Osteoblast (primary cell): ENCODE measurements around the gene LRRC19. TPM values are rescaled to one million over a fixed set of nuclear protein-coding genes. Genes with fewer than 3 reads are reported as not detected.
A peak's percentile ranks its signal among the peaks of the same experiment; 100 is the strongest.

Experiments used
- DNase-seq: peaks from one replicate; pipeline ENCODE4 v3.0.0; 2011; ENCODE audit warnings: low spot score, mixed read lengths; ENCODE audit not compliant: insufficient read length; ENCODE audit errors: missing footprints
- H2AFZ ChIP-seq: 2 replicates; pipeline ENCODE4 v1.6.0; 2011; ENCODE audit warnings: mild to moderate bottlenecking, low read length
- H3K27ac ChIP-seq: 2 replicates; pipeline ENCODE4 v1.5.1; 2011; ENCODE audit warnings: mild to moderate bottlenecking, low read depth, low read length, moderate library complexity
- H3K27me3 ChIP-seq: 2 replicates; pipeline ENCODE4 v1.6.0; 2012; ENCODE audit warnings: mild to moderate bottlenecking, control low read depth, inconsistent platforms, low read length, moderate library complexity; ENCODE audit not compliant: insufficient read depth
- H3K36me3 ChIP-seq: 2 replicates; pipeline ENCODE4 v1.5.1; 2011; ENCODE audit warnings: mild to moderate bottlenecking, low read length, control low read depth, moderate library complexity; ENCODE audit not compliant: insufficient read depth
- H3K4me1 ChIP-seq: 2 replicates; pipeline ENCODE4 v1.5.1; 2011; ENCODE audit warnings: mild to moderate bottlenecking, low read length, control low read depth, moderate library complexity; ENCODE audit not compliant: insufficient read depth
- H3K4me2 ChIP-seq: 2 replicates; pipeline ENCODE4 v1.6.0; 2011; ENCODE audit warnings: mild to moderate bottlenecking, low read length; ENCODE audit not compliant: insufficient read depth
- H3K4me3 ChIP-seq: fragments of 200-600 bp; sonication (generic); 3 replicates; pipeline ENCODE4 v1.5.1; 2012; ENCODE audit warnings: mild to moderate bottlenecking, low read length, inconsistent platforms; ENCODE audit not compliant: insufficient read depth
- H3K79me2 ChIP-seq: 2 replicates; pipeline ENCODE4 v1.6.0; 2012; ENCODE audit warnings: mild to moderate bottlenecking, low read length, control low read depth, inconsistent platforms; ENCODE audit not compliant: insufficient read depth
- H3K9me3 ChIP-seq: 2 replicates; pipeline ENCODE4 v1.5.1; 2011; ENCODE audit warnings: low read depth, low read length, control low read depth
- H4K20me1 ChIP-seq: 2 replicates; pipeline ENCODE4 v1.6.0; 2012; ENCODE audit warnings: mild to moderate bottlenecking, low read length, control low read depth; ENCODE audit not compliant: insufficient read depth
- CTCF ChIP-seq: IDR thresholded peaks from 2 replicates; pipeline ENCODE4 v1.5.1; 2011; ENCODE audit warnings: mild to moderate bottlenecking, low read depth, low read length, moderate library complexity; ENCODE audit errors: extremely low read depth
- total RNA-seq: library from RNA; depleted of rRNA; stranded (reverse); fragments of >200 nt; gene quantifications from 2 replicates; pipeline ENCODE4 v1.2.3, GENCODE V29; 2012

Gene LRRC19
- total RNA-seq, 1 donor, result under 0.01 TPM

DNA sequence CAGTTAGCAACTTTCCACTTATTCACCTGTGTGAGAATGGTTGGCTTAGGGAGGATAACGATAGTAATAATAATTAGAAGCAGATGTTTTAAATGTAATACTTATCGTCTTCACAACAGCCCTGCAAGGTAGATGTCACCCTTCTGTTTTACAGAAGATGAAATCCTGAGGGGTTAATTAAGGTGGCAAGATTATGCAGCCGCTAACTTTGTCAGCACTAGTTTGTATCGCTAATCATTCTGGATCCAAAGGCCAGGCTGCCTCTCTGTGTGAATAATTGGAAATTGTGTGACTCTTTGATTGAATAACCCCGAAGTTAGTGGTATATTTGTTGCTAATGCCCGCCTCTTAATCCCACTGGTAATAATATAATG is 48.6 kb downstream of the LRRC19 start:
- no peak for TF ChIP-seq CTCF
- peak; percentile 27 for DNase-seq
- H3K4me3 ChIP-seq, result peak overlapping the region; percentile 78
- H4K20me1 ChIP-seq, result no peaks in the 10 kb centered on the region
- peak overlapping the region; percentile 97 for H2AFZ ChIP-seq
- H3K79me2 ChIP-seq, result peaks cover 28% of the 10 kb centered on the region
- peaks cover 14% of the 10 kb centered on the region for H3K4me1 ChIP-seq
- H3K9me3 ChIP-seq, result no peaks in the 10 kb centered on the region
- peak overlapping the region; percentile 92 for H3K27ac ChIP-seq
- no peaks in the 10 kb centered on the region for H3K27me3 ChIP-seq
- no peaks in the 10 kb centered on the region for H3K36me3 ChIP-seq
- H3K4me2 ChIP-seq, result peak overlapping the region; percentile 97

- peak; percentile 98 for DNase-seq
Measured at GRCh38 chr9:26955921-26956859, 49.3 kb downstream of the LRRC19 start, which contains the start of gene IFT74. IFT74 (plus strand) TSS chr9:26956412; CDS start chr9:26961968, 5,556 bp downstream.

DNA sequence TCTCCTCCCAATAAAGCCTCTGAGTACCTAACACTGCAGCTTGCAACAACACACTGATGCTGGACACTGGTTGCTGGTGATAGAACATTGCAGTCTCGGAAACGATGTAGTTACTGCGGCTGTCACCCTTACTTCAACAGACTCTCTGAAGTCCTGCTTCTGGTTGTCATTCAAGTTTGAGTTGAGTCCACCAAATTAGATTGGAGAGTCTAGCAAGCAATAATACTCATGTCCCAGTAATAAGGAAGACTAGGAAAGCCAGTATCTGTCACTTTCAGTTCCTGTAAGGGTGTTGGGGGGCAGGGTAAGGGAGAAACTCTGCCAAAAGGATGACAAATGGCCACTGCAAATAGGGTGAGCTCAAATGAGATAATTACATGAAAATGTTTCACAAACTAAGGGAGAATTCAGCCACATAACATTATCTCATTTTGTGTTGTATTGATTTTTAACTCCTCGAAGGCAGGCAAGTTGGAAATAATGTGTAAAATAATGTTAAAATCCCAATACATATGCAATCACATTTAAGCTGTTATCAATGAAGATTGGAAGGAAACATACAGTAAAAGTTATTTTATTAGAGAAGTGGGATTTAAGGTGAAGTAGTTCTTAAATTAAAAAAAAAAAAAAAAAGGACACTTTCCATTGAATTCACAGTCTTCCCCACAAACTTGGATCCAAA is 50.1 kb downstream of the LRRC19 start:
- Histone ChIP-seq H4K20me1 (no peaks in the 10 kb centered on the region), H2AFZ (peak overlapping the region; percentile 97), H3K4me3 (peak overlapping the region; percentile 78), H3K4me2 (peak overlapping the region; percentile 97), H3K36me3 (no peaks in the 10 kb centered on the region), H3K4me1 (peaks cover 14% of the 10 kb centered on the region), H3K27me3 (no peaks in the 10 kb centered on the region), H3K27ac (peak overlapping the region; percentile 92), H3K9me3 (no peaks in the 10 kb centered on the region), H3K79me2 (peaks cover 28% of the 10 kb centered on the region)
- DNase-seq, result no peak
- no peak for TF ChIP-seq CTCF

More at GRCh38 chr9:26955921-26956859, 49.3 kb downstream of the LRRC19 start, which contains the start of gene IFT74:
- Histone ChIP-seq H3K4me1 (peaks cover 14% of the 10 kb centered on the region), H4K20me1 (no peaks in the 10 kb centered on the region), H3K36me3 (no peaks in the 10 kb centered on the region), H3K4me3 (peak within 1 kb of the TSS; percentile 78), H3K27me3 (no peaks in the 10 kb centered on the region), H2AFZ (peak within 1 kb of the TSS; percentile 97), H3K4me2 (peak within 1 kb of the TSS; percentile 97), H3K79me2 (peaks cover 28% of the 10 kb centered on the region), H3K9me3 (no peaks in the 10 kb centered on the region), H3K27ac (peak within 1 kb of the TSS; percentile 92)
- no peak for TF ChIP-seq CTCF
